Large intestine (tissue), 3 donors: Measurements from ENCODE around the gene TM4SF4. TPM values are rescaled to one million over a fixed set of nuclear protein-coding genes. Genes with fewer than 3 reads are reported as not detected.
"Not testable (repeated sequence)": the region's sequence is repeated elsewhere in the genome, so short reads cannot be mapped to it uniquely, and the experiment has no call there.

Source experiments
- DNase-seq, 2 donors: peaks; one replicate each; pipeline versions ENCODE4 v3.0.0 to v3.0.0-alpha.2; 2013
- H3K27ac ChIP-seq: one replicate; pipeline ENCODE4 v1.5.1; 2013; ENCODE audit warnings: low read length
- H3K27me3 ChIP-seq: 2 replicates; pipeline ENCODE4 v1.6.1; 2013; ENCODE audit warnings: low read length; ENCODE audit not compliant: control insufficient read depth, insufficient read depth
- H3K36me3 ChIP-seq: 2 replicates; pipeline ENCODE4 v1.6.1; 2013; ENCODE audit warnings: low read length; ENCODE audit not compliant: control insufficient read depth, insufficient read depth
- H3K4me1 ChIP-seq: one replicate; pipeline ENCODE4 v1.6.1; 2013; ENCODE audit warnings: low read length; ENCODE audit not compliant: control insufficient read depth, insufficient read depth
- H3K4me3 ChIP-seq: one replicate; pipeline ENCODE4 v1.5.1; 2013; ENCODE audit warnings: low read length
- H3K9me3 ChIP-seq: one replicate; pipeline ENCODE4 v1.6.1; 2013; ENCODE audit warnings: mild to moderate bottlenecking, low read depth, low read length, moderate library complexity; ENCODE audit not compliant: control insufficient read depth
- WGBS: methylation state at CpG from one replicate; pipeline ENCODE4 v1.1.5; 2013; ENCODE audit warnings: low lambda C conversion rate; ENCODE audit not compliant: insufficient coverage; 5-methylcytosine and 5-hydroxymethylcytosine counted together
- polyA plus RNA-seq: library from polyadenylated mRNA; unstranded; fragments of 120-200 nt; gene quantifications from one replicate; pipeline ENCODE4 v1.2.1, GENCODE V29; 2013

The TM4SF4 gene
- polyA plus RNA-seq, 1 donor: 56.5 TPM

DNA sequence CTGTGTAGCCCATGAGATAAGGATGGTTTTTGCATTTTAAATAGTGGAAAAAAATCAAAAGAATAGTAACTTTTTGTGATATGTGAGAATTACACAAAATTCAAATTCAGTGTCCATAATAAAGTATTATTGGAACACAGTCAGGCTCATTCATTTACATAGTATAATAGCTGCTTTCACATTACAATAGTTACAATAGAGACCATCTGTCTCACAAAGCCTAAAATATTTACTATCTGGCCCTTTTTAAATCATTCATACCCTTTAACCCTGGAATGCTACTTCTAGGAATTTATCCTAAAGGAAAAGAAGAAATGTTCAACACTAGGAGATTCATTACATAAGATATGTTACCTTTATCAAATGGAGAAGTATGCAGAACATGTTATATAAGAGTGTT, 35.5 kb upstream of the TM4SF4 start:
- no peak for DNase-seq
- H3K4me1 ChIP-seq: peaks cover 32% of the 10 kb centered on the region
- no peaks in the 10 kb centered on the region for H3K9me3 ChIP-seq
- H3K4me3 ChIP-seq: no peak overlapping the region
- H3K27ac ChIP-seq: no peak overlapping the region
- H3K36me3 ChIP-seq: no peaks in the 10 kb centered on the region
- H3K27me3 ChIP-seq: no peaks in the 10 kb centered on the region

DNA sequence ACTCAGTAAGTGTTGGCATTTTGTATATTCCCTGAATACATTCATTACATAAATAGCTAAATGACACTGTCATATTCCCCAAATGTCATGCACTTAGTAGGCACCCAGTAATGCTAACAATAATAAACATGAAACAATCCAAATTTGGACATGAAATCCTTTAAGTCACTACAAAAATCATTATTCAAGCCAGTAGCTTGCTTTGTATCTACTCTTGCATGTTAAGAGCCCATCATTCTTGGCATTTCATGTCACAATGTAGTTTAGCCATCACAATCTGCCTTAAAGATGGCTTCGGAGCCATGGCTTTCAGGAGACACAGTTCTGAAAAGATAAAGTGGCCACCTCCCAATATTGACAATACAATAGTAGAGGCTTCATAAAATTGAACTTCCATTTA, 32.9 kb upstream of the TM4SF4 start:
- H3K27ac ChIP-seq: no peak overlapping the region
- no peaks in the 10 kb centered on the region for H3K27me3 ChIP-seq
- no CpG with 5 or more reads among the region's 1 CpG for WGBS
- DNase-seq: no peak
- H3K9me3 ChIP-seq: peaks cover 5% of the 10 kb centered on the region
- H3K36me3 ChIP-seq: no peaks in the 10 kb centered on the region
- peaks cover 31% of the 10 kb centered on the region for H3K4me1 ChIP-seq
- H3K4me3 ChIP-seq: no peak overlapping the region

DNA sequence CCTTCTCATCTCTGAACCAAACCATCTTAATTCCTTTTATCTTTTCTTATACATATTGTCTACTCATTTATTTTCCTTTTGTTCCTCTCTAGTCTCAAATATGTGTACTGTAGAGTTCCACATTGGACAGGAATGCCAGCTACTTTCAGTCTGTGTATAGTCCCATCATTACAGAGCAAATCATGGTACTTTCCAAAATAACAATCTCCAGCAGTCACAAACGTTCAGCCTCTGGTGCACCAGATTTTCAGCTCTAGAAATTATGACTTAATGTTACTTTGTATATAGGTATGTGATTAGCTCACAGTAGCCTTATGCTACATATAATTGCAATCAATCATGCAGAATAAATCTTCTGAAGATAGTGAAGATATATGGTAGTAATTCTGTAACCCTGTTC, 32.5 kb upstream of the TM4SF4 start:
- WGBS: no CpG with 5 or more reads among the region's 1 CpG
- no peak for DNase-seq
- H3K36me3 ChIP-seq: no peaks in the 10 kb centered on the region
- H3K4me1 ChIP-seq: peaks cover 27% of the 10 kb centered on the region
- no peaks in the 10 kb centered on the region for H3K27me3 ChIP-seq
- no peak overlapping the region for H3K27ac ChIP-seq
- no peak overlapping the region for H3K4me3 ChIP-seq
- H3K9me3 ChIP-seq: peaks cover 5% of the 10 kb centered on the region

DNA sequence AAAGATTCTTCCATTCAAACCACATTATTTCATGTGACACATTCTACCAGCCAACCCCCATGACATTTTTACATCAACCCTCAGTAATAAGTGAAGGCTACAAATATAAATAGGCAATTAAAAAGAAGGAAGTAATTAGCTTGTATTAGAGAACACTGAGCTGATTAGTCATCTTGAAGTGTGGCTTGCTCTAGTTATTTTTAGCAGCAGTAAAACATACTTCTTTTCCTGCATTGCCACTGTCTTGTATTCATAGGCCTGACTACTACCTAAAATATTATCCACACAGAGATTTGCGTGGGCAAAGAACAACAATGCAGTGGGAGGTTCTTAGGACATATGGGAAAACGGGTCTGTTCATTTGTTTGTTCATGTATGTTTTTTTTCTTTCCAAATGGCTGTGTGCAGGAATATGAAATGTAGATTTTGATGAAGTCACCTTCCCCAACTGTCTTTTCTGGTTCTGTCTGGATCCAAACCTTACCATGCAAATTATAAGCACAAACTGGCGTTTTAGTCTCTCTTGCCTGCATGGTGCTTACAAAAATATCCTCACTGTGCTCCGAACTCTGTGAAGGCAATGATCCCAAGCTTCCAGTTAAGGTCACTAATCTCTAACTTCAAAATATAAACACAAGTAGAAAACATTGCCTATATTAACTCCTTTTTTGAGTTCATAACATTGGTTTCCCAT, 31.5 kb upstream of the TM4SF4 start:
- Histone ChIP-seq H3K4me3 (no peak overlapping the region), H3K27me3 (no peaks in the 10 kb centered on the region), H3K9me3 (peaks cover 5% of the 10 kb centered on the region), H3K4me1 (peaks cover 24% of the 10 kb centered on the region), H3K27ac (peak overlapping the region; percentile 71), H3K36me3 (no peaks in the 10 kb centered on the region)
- WGBS: no CpG with 5 or more reads among the region's 4 CpGs
- no peak for DNase-seq

DNA sequence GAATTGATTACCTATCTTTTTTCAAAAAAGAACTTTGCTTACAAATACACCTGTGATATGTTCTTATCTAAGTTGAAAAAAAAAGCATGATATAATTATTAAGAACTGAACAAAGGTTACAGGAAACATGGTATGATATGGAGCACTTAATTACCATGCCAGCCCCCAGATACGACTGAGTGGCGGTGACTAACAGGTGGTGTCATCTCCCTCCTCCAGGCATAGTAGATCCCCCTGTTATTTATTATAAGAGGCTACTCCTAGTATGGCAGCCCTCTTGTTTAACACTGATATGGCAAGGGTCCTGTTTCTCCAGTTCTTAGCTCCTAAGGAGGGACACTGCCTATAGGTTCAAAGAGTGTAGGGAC, 31.0 kb upstream of the TM4SF4 start:
- Histone ChIP-seq H3K36me3 (no peaks in the 10 kb centered on the region), H3K9me3 (peaks cover 5% of the 10 kb centered on the region), H3K27me3 (no peaks in the 10 kb centered on the region), H3K27ac (peak overlapping the region; percentile 71), H3K4me3 (no peak overlapping the region), H3K4me1 (peaks cover 24% of the 10 kb centered on the region)
- WGBS: no CpG with 5 or more reads among the region's 2 CpGs
- peak; percentile 58 to 87 for DNase-seq

DNA sequence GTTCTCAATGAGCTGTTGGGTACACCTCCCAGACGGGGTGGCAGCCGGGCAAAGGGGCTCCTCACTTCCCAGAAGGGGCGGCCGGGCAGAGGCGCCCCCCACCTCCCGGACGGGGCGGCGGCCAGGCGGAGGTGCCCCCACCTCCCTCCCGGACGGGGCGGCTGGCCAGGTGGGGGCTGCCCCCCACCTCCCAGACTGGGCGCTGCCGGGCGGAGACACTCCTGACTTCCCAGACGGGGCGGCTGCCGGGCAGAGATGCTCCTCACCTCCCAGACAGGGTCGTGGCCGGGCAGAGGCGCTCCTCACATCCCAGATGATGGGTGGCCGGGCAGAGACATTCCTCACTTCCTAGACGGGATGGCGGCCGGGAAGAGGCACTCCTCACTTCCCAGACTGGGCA, 29.6 kb upstream of the TM4SF4 start:
- H3K36me3 ChIP-seq: not testable (repeated sequence)

DNA sequence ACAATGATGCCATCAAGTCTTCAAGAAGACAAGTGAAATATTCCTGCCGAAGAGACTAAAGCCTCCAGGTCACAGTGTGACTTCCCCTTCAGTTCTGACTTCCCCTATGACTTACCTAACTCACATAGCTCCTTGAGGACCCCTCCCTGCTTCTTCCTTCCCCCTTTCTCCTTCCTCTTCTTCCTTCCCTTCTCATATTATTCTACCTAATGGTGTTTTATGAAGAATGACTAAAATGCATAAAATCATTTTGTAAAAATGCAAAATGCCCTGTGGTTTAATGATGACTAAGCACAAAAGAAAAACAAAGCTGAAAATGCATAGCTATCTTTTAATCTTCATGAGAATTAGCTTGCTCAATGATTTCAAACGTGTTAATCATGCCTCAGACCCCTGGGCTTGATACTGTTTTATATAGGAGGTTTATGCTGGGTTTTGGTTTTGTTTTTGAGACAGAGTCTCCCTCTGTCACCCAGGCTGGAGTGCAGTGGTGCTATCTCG, 26.1 kb upstream of the TM4SF4 start:
- no CpG with 5 or more reads among the region's 3 CpGs for WGBS
- no peak for DNase-seq
- no peaks in the 10 kb centered on the region for H3K27me3 ChIP-seq
- no peaks in the 10 kb centered on the region for H3K36me3 ChIP-seq
- peaks cover 11% of the 10 kb centered on the region for H3K4me1 ChIP-seq
- no peak overlapping the region for H3K4me3 ChIP-seq
- H3K9me3 ChIP-seq: peaks cover 17% of the 10 kb centered on the region
- H3K27ac ChIP-seq: no peak overlapping the region

More for the DNA sequence above, 29.6 kb upstream of the TM4SF4 start:
- no CpG with 5 or more reads among the region's 26 CpGs for WGBS
- H3K9me3 ChIP-seq, DNase-seq, H3K27ac ChIP-seq, H3K27me3 ChIP-seq, H3K4me3 ChIP-seq: not testable (repeated sequence)
- peaks cover 23% of the 10 kb centered on the region for H3K4me1 ChIP-seq

DNA sequence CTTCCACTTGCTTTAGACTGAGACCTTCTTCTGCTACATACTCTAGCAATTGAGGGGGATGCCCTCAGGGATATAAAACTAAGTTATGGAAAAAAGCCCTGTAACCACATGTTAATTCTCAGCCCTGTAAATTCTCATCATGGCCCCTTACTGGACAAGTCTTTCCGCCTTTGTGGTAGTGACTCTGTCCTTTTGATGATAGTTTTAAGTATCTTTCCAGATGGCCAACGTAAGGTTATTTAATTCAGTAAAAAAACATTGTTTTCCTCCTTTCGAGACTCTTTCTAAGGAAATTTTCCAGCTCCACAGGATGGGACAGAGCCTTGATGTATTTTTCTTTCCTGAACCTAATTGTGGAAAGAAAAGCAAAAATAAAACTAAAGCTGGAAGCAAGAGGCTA, 25.3 kb upstream of the TM4SF4 start:
- H3K27me3 ChIP-seq: no peaks in the 10 kb centered on the region
- H3K36me3 ChIP-seq: no peaks in the 10 kb centered on the region
- peaks cover 4% of the 10 kb centered on the region for H3K4me1 ChIP-seq
- H3K4me3 ChIP-seq: no peak overlapping the region
- DNase-seq: no peak
- 0% methylated on average over 1 of the region's 3 CpGs for WGBS
- H3K27ac ChIP-seq: no peak overlapping the region
- peaks cover 17% of the 10 kb centered on the region for H3K9me3 ChIP-seq

DNA sequence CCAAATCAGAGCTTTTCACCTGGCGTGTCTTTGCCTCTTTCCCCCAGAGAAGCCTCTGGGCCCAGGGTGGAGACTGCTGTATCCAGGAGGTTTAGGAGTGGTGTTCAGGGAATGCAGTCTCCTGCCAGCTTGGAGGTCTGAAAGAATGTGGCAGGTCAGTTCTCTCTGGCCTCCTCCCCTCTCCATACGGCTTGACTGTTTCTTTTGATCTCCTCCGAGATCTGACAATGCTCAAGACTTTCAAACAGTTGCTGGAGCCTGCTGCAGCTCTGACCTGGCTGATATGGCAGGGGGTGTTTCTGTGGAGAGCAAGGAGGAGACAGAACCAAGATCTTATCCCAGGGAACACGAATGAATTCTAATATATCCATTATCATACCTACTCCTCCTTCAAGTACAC, 24.7 kb upstream of the TM4SF4 start:
- WGBS: no CpG with 5 or more reads among the region's 4 CpGs

DNA sequence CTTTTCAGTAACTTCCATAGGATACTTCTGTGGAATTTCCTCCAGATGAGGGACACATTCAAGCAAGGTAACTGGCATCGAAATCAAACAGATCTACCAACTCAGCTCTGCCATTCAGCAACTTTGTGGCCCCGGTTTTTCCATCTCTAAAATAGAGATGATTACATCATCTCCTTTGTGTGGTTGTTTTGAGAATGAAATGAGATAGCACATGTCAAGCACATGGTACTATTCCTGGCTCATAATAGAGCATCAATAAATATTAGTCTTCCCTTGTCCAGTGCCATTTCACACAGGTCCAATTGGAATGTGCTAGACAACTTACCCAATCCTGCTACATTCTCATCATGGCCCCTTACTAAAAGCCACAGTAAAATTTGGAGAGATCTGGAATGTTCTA, 24.2 kb upstream of the TM4SF4 start:
- no peak overlapping the region for H3K4me3 ChIP-seq
- DNase-seq: no peak
- no peaks in the 10 kb centered on the region for H3K27me3 ChIP-seq
- no peak overlapping the region for H3K27ac ChIP-seq
- peaks cover 13% of the 10 kb centered on the region for H3K9me3 ChIP-seq
- peaks cover 4% of the 10 kb centered on the region for H3K4me1 ChIP-seq
- no CpG with 5 or more reads among the region's 2 CpGs for WGBS
- no peaks in the 10 kb centered on the region for H3K36me3 ChIP-seq

More for the DNA sequence above, 24.7 kb upstream of the TM4SF4 start:
- Histone ChIP-seq H3K36me3 (no peaks in the 10 kb centered on the region), H3K9me3 (peaks cover 17% of the 10 kb centered on the region), H3K4me3 (no peak overlapping the region), H3K27me3 (no peaks in the 10 kb centered on the region), H3K27ac (no peak overlapping the region), H3K4me1 (peaks cover 4% of the 10 kb centered on the region)
- DNase-seq: no peak

DNA sequence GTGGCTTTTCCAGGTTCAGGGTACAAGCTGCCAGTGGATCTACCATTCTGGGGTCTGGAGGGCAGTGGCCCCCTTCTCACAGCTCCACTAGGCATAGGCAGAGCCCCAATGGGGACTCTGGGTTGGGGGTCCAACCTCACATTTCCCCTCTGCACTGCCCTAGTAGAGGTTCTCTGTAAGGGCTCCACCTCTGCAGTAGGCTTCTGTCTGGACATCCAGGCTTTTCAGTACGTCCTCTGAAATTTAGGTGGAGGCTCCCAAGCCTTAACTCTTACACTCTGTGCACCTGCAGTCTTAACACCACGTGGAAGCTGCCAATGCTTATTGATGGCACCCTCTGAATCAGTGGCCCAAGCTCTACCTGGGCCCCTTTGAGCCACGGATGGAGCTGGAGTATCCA, 22.5 kb upstream of the TM4SF4 start:
- H3K4me3 ChIP-seq: no peak overlapping the region
- 100% methylated on average over 1 of the region's 3 CpGs for WGBS
- no peak for DNase-seq
- H3K36me3 ChIP-seq: no peaks in the 10 kb centered on the region
- peaks cover 12% of the 10 kb centered on the region for H3K9me3 ChIP-seq
- H3K4me1 ChIP-seq: peaks cover 4% of the 10 kb centered on the region
- H3K27ac ChIP-seq: no peak overlapping the region
- no peaks in the 10 kb centered on the region for H3K27me3 ChIP-seq
